H1 (cell line): Measurements from ENCODE around the gene RICTOR. TPM values are rescaled to one million over a fixed set of nuclear protein-coding genes. Genes with fewer than 3 reads are reported as not detected.

Experiments
- BRCA1 ChIP-seq: IDR thresholded peaks from 2 replicates; pipeline ENCODE4 v1.6.1; 2012; ENCODE audit warnings: low read depth, low read length, improper control_type of control experiment
- FOSL1 ChIP-seq: IDR thresholded peaks from 2 replicates; pipeline ENCODE4 v1.6.1; 2011; ENCODE audit warnings: mild to moderate bottlenecking, low read depth, low read length, moderate library complexity; ENCODE audit not compliant: insufficient read depth
- NRF1 ChIP-seq: IDR thresholded peaks from 2 replicates; pipeline ENCODE4 v1.6.1; 2011; ENCODE audit warnings: mild to moderate bottlenecking, low read depth, low read length, improper control_type of control experiment
- RBBP5 ChIP-seq: IDR thresholded peaks from 2 replicates; pipeline ENCODE4 v1.7.1; 2012; ENCODE audit warnings: low read depth, mild to moderate bottlenecking, inconsistent platforms, low read length, moderate library complexity, borderline replicate concordance
- RFX5 ChIP-seq: IDR thresholded peaks from 2 replicates; pipeline ENCODE4 v1.6.1; 2011; ENCODE audit warnings: low read depth, low read length, improper control_type of control experiment, borderline replicate concordance
- SAP30 ChIP-seq: fragments of 300-600 bp; sonication (generic); IDR thresholded peaks from 2 replicates; pipeline ENCODE4 v1.7.1; 2012; ENCODE audit warnings: low read length, moderate library complexity, mild to moderate bottlenecking, inconsistent platforms; ENCODE audit not compliant: insufficient read depth, insufficient replicate concordance
- SP2 ChIP-seq: IDR thresholded peaks from 2 replicates; pipeline ENCODE4 v1.6.1; 2012; ENCODE audit warnings: mild to moderate bottlenecking, low read length, inconsistent platforms
- TAF1 ChIP-seq: IDR thresholded peaks from 2 replicates; pipeline ENCODE4 v1.6.1; 2011; ENCODE audit warnings: mild to moderate bottlenecking, low read depth, low read length
- TEAD4 ChIP-seq: IDR thresholded peaks from 2 replicates; pipeline ENCODE4 v1.6.1; 2012; ENCODE audit warnings: low read depth, low read length, inconsistent platforms, mixed read lengths
- polyA plus RNA-seq, 7 experiments: library from polyadenylated mRNA; depleted of rRNA in 3 of 7; stranded (reverse) in 5 of 7; unstranded in 2 of 7; fragments of >200 nt in 5 of 7; fragments of 200-250 nt in 2 of 7; gene quantifications; 1 replicate in 5 of 7; 2 replicates in 1 of 7; 4 replicates in 1 of 7; pipeline versions ENCODE4 v1.2.1 to v1.2.3, GENCODE V29; 2011 to 2013; ENCODE audit warnings: missing spikeins in 2 of 7, mixed read lengths in 2 of 7
- total RNA-seq: library from RNA; stranded (reverse); fragmentation: NEBNext Ultra II Directional; extraction: Animal tissue kit (Norgen Biotek cat#: 25700); gene quantifications from 2 replicates; pipeline ENCODE4 v1.2.1, GENCODE V29; 2021
- TF ChIP-seq, protein P1 (sequence below): fragments of 300-600 bp; sonication (generic); IDR thresholded peaks from 2 replicates; pipeline ENCODE4 v1.7.1; 2012; ENCODE audit warnings: low read length, moderate library complexity, mild to moderate bottlenecking, inconsistent platforms; ENCODE audit not compliant: insufficient replicate concordance

The RICTOR gene
- total and polyA plus RNA-seq, 2 of the 8 experiments (the other 6 are each of a cell fraction or from before 2014, with no cell fraction given): 4.3 to 26.6 TPM

DNA sequence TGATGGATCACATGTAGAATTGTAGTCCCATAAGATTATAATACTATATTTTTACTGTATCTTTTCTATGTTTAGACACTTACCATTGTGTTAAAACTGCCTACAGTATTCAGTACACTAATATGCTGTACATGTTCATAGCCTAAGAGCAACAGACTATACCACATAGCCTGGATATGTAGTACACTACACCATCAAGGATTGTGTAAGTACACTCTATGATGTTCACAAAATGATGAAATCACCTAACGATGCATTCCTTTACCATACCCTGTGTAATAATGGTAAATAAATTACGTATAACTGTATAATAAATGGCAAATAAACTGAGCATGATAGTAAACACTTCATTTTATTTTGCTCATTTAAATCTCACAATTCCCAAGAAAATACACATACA lies 60.3 kb downstream of the RICTOR start (continued):
- TF ChIP-seq, protein P1, sequence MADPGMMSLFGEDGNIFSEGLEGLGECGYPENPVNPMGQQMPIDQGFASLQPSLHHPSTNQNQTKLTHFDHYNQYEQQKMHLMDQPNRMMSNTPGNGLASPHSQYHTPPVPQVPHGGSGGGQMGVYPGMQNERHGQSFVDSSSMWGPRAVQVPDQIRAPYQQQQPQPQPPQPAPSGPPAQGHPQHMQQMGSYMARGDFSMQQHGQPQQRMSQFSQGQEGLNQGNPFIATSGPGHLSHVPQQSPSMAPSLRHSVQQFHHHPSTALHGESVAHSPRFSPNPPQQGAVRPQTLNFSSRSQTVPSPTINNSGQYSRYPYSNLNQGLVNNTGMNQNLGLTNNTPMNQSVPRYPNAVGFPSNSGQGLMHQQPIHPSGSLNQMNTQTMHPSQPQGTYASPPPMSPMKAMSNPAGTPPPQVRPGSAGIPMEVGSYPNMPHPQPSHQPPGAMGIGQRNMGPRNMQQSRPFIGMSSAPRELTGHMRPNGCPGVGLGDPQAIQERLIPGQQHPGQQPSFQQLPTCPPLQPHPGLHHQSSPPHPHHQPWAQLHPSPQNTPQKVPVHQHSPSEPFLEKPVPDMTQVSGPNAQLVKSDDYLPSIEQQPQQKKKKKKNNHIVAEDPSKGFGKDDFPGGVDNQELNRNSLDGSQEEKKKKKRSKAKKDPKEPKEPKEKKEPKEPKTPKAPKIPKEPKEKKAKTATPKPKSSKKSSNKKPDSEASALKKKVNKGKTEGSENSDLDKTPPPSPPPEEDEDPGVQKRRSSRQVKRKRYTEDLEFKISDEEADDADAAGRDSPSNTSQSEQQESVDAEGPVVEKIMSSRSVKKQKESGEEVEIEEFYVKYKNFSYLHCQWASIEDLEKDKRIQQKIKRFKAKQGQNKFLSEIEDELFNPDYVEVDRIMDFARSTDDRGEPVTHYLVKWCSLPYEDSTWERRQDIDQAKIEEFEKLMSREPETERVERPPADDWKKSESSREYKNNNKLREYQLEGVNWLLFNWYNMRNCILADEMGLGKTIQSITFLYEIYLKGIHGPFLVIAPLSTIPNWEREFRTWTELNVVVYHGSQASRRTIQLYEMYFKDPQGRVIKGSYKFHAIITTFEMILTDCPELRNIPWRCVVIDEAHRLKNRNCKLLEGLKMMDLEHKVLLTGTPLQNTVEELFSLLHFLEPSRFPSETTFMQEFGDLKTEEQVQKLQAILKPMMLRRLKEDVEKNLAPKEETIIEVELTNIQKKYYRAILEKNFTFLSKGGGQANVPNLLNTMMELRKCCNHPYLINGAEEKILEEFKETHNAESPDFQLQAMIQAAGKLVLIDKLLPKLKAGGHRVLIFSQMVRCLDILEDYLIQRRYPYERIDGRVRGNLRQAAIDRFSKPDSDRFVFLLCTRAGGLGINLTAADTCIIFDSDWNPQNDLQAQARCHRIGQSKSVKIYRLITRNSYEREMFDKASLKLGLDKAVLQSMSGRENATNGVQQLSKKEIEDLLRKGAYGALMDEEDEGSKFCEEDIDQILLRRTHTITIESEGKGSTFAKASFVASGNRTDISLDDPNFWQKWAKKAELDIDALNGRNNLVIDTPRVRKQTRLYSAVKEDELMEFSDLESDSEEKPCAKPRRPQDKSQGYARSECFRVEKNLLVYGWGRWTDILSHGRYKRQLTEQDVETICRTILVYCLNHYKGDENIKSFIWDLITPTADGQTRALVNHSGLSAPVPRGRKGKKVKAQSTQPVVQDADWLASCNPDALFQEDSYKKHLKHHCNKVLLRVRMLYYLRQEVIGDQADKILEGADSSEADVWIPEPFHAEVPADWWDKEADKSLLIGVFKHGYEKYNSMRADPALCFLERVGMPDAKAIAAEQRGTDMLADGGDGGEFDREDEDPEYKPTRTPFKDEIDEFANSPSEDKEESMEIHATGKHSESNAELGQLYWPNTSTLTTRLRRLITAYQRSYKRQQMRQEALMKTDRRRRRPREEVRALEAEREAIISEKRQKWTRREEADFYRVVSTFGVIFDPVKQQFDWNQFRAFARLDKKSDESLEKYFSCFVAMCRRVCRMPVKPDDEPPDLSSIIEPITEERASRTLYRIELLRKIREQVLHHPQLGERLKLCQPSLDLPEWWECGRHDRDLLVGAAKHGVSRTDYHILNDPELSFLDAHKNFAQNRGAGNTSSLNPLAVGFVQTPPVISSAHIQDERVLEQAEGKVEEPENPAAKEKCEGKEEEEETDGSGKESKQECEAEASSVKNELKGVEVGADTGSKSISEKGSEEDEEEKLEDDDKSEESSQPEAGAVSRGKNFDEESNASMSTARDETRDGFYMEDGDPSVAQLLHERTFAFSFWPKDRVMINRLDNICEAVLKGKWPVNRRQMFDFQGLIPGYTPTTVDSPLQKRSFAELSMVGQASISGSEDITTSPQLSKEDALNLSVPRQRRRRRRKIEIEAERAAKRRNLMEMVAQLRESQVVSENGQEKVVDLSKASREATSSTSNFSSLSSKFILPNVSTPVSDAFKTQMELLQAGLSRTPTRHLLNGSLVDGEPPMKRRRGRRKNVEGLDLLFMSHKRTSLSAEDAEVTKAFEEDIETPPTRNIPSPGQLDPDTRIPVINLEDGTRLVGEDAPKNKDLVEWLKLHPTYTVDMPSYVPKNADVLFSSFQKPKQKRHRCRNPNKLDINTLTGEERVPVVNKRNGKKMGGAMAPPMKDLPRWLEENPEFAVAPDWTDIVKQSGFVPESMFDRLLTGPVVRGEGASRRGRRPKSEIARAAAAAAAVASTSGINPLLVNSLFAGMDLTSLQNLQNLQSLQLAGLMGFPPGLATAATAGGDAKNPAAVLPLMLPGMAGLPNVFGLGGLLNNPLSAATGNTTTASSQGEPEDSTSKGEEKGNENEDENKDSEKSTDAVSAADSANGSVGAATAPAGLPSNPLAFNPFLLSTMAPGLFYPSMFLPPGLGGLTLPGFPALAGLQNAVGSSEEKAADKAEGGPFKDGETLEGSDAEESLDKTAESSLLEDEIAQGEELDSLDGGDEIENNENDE: no peak
- TF ChIP-seq TEAD4 (no peak), NRF1 (no peak), SAP30 (no peak), BRCA1 (no peak), TAF1 (no peak), SP2 (no peak), RFX5 (no peak), RBBP5 (no peak), FOSL1 (no peak)
